HEK293 (cell line): ENCODE results near the gene SH2B2.
"Not testable (repeated sequence)": the region's sequence is repeated elsewhere in the genome, so short reads cannot be mapped to it uniquely, and the experiment has no call there.

Experiments
- CTCF ChIA-PET: fragments of 350-600 bp; formaldehyde crosslinking; extraction: SDS; loops from one replicate; lab custom pipeline; 2021; ENCODE audit warnings: antibody characterized with exemption; lab: Yijun Ruan, JAX
- POLR2A ChIA-PET: fragments of 300-600 bp; formaldehyde crosslinking; extraction: SDS; loops from one replicate; lab custom pipeline; 2020; ENCODE audit warnings: antibody characterized with exemption, inconsistent platforms; lab: Yijun Ruan, JAX
- H3K27ac ChIP-seq: fragments of 200-500 bp; sonication (Bioruptor generic); 2 replicates; pipeline ENCODE4 v1.5.1; 2014; ENCODE audit warnings: low read depth, low read length, control low read depth, inconsistent platforms; ENCODE audit errors: extremely low read depth
- H3K36me3 ChIP-seq, 2 experiments: fragments of 200-500 bp in 1 of 2; sonication (Bioruptor generic) in 1 of 2; 1 replicate in 1 of 2; 2 replicates in 1 of 2; pipeline ENCODE4 v1.5.1; 2014 to 2017; ENCODE audit warnings: inconsistent platforms in 2 of 2, low read length in 2 of 2; ENCODE audit not compliant: control insufficient read depth in 2 of 2, insufficient read depth in 1 of 2
- H3K4me1 ChIP-seq: fragments of 200-500 bp; sonication (Bioruptor generic); 2 replicates; pipeline ENCODE4 v1.5.1; 2014; ENCODE audit warnings: mild to moderate bottlenecking, low read length, inconsistent platforms; ENCODE audit not compliant: control insufficient read depth, insufficient read depth
- H3K4me3 ChIP-seq: 2 replicates; pipeline ENCODE4 v1.5.1; 2011; ENCODE audit warnings: low read depth, mild to moderate bottlenecking, control low read depth, low read length, moderate library complexity
- H3K9me3 ChIP-seq: fragments of 200-500 bp; sonication (Bioruptor generic); 2 replicates; pipeline ENCODE4 v1.5.1; 2014; ENCODE audit warnings: low read depth, low read length, inconsistent platforms; ENCODE audit not compliant: control insufficient read depth, insufficient read depth
- HIC1 ChIP-seq: fragments of 450-650 bp; formaldehyde crosslinking; IDR thresholded peaks from 2 replicates; pipeline ENCODE4 v1.5.1; 2016; ENCODE audit warnings: missing biosample characterization, missing genetic modification characterization
- HOXA7 ChIP-seq: sonication (generic); formaldehyde crosslinking; IDR thresholded peaks from 2 replicates; pipeline ENCODE4 v1.8.1; 2022; ENCODE audit warnings: missing genetic modification reagents, borderline replicate concordance
- INSM2 ChIP-seq: fragments of 450-650 bp; formaldehyde crosslinking; IDR thresholded peaks from 2 replicates; pipeline ENCODE4 v1.5.1; 2016; ENCODE audit warnings: missing biosample characterization, missing genetic modification characterization
- SP3 ChIP-seq: fragments of 450-650 bp; formaldehyde crosslinking; IDR thresholded peaks from 2 replicates; pipeline ENCODE4 v1.5.1; 2016; ENCODE audit warnings: missing biosample characterization, missing genetic modification characterization
- ZNF169 ChIP-seq: fragments of 450-650 bp; formaldehyde crosslinking; IDR thresholded peaks from 2 replicates; pipeline ENCODE4 v1.5.1; 2016; ENCODE audit warnings: missing biosample characterization, missing genetic modification characterization
- ZNF174 ChIP-seq: fragments of 450-650 bp; formaldehyde crosslinking; IDR thresholded peaks from 2 replicates; pipeline ENCODE4 v1.5.0; 2017; ENCODE audit warnings: missing biosample characterization, mild to moderate bottlenecking, missing genetic modification characterization
- ZNF19 ChIP-seq: fragments of 450-650 bp; formaldehyde crosslinking; IDR thresholded peaks from 2 replicates; pipeline ENCODE4; 2016; ENCODE audit warnings: missing biosample characterization, missing genetic modification characterization, low read depth
- ZNF2 ChIP-seq: fragments of 450-650 bp; formaldehyde crosslinking; IDR thresholded peaks from 2 replicates; pipeline ENCODE4 v1.5.1; 2016; ENCODE audit warnings: missing biosample characterization, missing genetic modification characterization
- ZNF239 ChIP-seq: fragments of 450-650 bp; formaldehyde crosslinking; IDR thresholded peaks from 2 replicates; pipeline ENCODE4 v1.5.1; 2016; ENCODE audit warnings: missing biosample characterization, missing genetic modification characterization
- ZNF266 ChIP-seq: fragments of 450-650 bp; formaldehyde crosslinking; IDR thresholded peaks from 2 replicates; pipeline ENCODE4 v1.5.1; 2016; ENCODE audit warnings: missing biosample characterization, missing genetic modification characterization, low read depth
- ZNF423 ChIP-seq: fragments of 450-650 bp; formaldehyde crosslinking; IDR thresholded peaks from 2 replicates; pipeline ENCODE4 v1.5.1; 2016; ENCODE audit warnings: missing biosample characterization, missing genetic modification characterization
- TF ChIP-seq, protein P1 (sequence below): fragments of 450-650 bp; formaldehyde crosslinking; IDR thresholded peaks from 2 replicates; pipeline ENCODE4 v1.5.1; 2016; ENCODE audit warnings: missing biosample characterization, missing genetic modification characterization

SH2B2 gene

GRCh38 chr7:102326157-102326889 lies 39.7 kb downstream of the SH2B2 start:
- H3K4me3 ChIP-seq: no peak overlapping the region
- ChIA-PET CTCF (no interaction called here), POLR2A (interaction anchor here (0.6 kb wide), 1 partner anchor 14 kb away, joined by 3 read pairs; no protein-coding TSS in a partner anchor)
- H3K27ac ChIP-seq: no peak overlapping the region
- H3K9me3 ChIP-seq: no peaks in the 10 kb centered on the region
- TF ChIP-seq HOXA7 (CRISPR knock-in tag) (no peak), SP3 (tag by site-specific recombination) (no peak), INSM2 (no peak), ZNF169 (tag by site-specific recombination) (no peak), ZNF174 (tag by site-specific recombination) (no peak), HIC1 (tag by site-specific recombination) (no peak), ZNF266 (tag by site-specific recombination) (no peak), ZNF423 (no peak), ZNF2 (tag by site-specific recombination) (no peak), ZNF19 (tag by site-specific recombination) (no peak), ZNF239 (tag by site-specific recombination) (no peak)
- TF ChIP-seq, protein P1, sequence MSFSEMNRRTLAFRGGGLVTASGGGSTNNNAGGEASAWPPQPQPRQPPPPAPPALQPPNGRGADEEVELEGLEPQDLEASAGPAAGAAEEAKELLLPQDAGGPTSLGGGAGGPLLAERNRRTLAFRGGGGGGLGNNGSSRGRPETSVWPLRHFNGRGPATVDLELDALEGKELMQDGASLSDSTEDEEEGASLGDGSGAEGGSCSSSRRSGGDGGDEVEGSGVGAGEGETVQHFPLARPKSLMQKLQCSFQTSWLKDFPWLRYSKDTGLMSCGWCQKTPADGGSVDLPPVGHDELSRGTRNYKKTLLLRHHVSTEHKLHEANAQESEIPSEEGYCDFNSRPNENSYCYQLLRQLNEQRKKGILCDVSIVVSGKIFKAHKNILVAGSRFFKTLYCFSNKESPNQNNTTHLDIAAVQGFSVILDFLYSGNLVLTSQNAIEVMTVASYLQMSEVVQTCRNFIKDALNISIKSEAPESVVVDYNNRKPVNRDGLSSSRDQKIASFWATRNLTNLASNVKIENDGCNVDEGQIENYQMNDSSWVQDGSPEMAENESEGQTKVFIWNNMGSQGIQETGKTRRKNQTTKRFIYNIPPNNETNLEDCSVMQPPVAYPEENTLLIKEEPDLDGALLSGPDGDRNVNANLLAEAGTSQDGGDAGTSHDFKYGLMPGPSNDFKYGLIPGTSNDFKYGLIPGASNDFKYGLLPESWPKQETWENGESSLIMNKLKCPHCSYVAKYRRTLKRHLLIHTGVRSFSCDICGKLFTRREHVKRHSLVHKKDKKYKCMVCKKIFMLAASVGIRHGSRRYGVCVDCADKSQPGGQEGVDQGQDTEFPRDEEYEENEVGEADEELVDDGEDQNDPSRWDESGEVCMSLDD (tag by site-specific recombination): no peak
- no peaks in the 10 kb centered on the region for H3K36me3 ChIP-seq
- H3K4me1 ChIP-seq: no peaks in the 10 kb centered on the region

GRCh38 chr7:102327183-102327582 lies 40.5 kb downstream of the SH2B2 start:
- POLR2A ChIA-PET: interaction anchor here (0.8 kb wide), 1 partner anchor 54 kb away, joined by 5 read pairs; no protein-coding TSS in a partner anchor
- H3K9me3 ChIP-seq, H3K4me1 ChIP-seq, H3K4me3 ChIP-seq, H3K36me3 ChIP-seq, H3K27ac ChIP-seq, CTCF ChIA-PET: not testable (repeated sequence)

DNA sequence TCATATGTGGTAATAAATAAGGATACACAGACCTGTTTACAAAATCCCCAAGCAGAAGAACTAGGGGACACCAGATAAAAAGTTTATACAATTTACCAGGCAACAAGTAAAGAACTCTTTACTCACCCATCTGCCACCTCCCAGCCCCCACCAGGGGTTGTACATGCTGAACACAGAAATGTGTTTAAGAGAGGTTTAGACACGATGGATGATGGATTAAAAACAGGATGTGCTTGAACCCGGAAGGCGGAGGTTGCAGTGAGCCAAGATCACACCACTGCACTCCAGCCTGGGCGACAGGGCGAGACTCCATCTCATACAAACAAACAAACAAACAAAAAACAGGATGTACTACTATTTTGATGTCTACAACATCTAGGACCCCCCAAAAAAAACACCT lies 42.2 kb downstream of the SH2B2 start:
- POLR2A ChIA-PET, H3K4me3 ChIP-seq, H3K36me3 ChIP-seq, H3K4me1 ChIP-seq, CTCF ChIA-PET, H3K27ac ChIP-seq, H3K9me3 ChIP-seq: not testable (repeated sequence)

- H3K36me3 ChIP-seq, H3K4me3 ChIP-seq, H3K27ac ChIP-seq, CTCF ChIA-PET, POLR2A ChIA-PET, H3K9me3 ChIP-seq, H3K4me1 ChIP-seq: not testable (repeated sequence)
Measured at GRCh38 chr7:102329366-102329765, 42.7 kb downstream of the SH2B2 start.

- H3K4me1 ChIP-seq, H3K27ac ChIP-seq, H3K9me3 ChIP-seq, H3K4me3 ChIP-seq, CTCF ChIA-PET, H3K36me3 ChIP-seq: not testable (repeated sequence)
- POLR2A ChIA-PET: interaction anchor here (0.6 kb wide), 1 partner anchor 69 kb away, joined by 3 read pairs; no protein-coding TSS in a partner anchor
Measured at GRCh38 chr7:102330666-102331460, 44.2 kb downstream of the SH2B2 start.

DNA sequence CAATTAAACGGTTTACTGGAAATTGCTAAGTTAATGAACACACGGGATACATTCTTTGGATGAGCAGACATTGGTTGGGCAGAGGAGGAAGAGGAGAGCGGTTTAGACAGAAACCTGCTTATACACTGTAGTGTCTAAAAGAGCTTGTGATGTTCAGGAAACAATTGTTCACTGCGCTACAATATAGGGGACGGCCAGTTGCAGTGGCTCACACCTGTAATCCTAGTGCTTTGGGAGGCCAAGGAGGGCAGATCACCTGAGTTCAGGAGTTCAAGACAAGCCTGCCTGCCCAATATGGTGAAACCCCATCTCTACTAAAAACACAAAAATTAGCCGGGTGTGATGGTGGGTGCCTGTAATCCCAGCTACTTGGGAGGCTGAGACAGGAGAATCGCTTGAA lies 48.9 kb downstream of the SH2B2 start:
- H3K4me3 ChIP-seq, H3K36me3 ChIP-seq, H3K9me3 ChIP-seq, H3K4me1 ChIP-seq, POLR2A ChIA-PET, H3K27ac ChIP-seq: not testable (repeated sequence)
- CTCF ChIA-PET: interaction anchor here (0.5 kb wide), 1 partner anchor 1014 kb away, joined by 3 read pairs; the partner anchor contains the start of gene IFT22
